Measurements from ENCODE around the gene FCMR. TPM values are rescaled to one million over a fixed set of nuclear protein-coding genes. Genes with fewer than 3 reads are reported as not detected.

FCMR gene
- total and polyA plus RNA-seq, 4 donors: 0.70 to 3.6 (median 1.7) TPM

DNA sequence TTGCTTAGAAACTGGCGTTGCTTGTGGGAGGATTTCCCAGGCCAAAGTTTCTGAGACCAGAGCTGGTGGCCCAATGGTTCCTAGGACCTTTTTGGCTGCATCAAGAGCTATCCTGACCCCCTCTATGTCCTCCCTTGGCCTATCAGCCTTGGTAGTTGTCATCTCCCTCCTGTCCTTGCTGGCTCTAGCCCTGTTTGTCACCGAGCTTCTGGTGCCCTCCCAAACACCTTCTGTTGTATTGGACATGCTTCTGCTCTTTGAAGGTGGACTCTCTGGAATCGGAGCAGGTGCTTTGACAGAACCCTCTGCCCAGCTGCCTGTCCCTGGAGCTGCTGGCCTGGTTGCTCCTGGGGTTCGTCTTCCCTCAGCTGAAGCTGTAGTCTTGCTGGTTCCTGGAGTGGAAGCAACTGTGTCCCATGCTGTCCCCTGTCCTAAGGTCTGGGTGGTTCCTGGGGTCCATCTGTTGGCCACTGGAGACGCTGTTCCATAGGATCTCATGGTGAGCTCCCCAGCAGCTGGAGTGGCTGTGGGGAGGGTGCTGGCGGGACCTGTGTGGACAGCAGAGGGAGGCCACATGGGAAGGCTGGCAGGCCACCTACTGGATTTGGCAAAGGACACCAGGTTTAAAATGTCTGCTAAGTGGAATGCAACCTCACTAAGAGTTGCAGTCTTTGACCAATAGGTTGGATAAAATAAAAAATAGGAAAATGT, 39.1 kb upstream of the FCMR start:
- no peaks in the 10 kb centered on the region for H3K9me3 ChIP-seq (ENCODE audit: control insufficient read depth in 4 of 4, low read length in 3 of 4)
- TF ChIP-seq, protein P1, sequence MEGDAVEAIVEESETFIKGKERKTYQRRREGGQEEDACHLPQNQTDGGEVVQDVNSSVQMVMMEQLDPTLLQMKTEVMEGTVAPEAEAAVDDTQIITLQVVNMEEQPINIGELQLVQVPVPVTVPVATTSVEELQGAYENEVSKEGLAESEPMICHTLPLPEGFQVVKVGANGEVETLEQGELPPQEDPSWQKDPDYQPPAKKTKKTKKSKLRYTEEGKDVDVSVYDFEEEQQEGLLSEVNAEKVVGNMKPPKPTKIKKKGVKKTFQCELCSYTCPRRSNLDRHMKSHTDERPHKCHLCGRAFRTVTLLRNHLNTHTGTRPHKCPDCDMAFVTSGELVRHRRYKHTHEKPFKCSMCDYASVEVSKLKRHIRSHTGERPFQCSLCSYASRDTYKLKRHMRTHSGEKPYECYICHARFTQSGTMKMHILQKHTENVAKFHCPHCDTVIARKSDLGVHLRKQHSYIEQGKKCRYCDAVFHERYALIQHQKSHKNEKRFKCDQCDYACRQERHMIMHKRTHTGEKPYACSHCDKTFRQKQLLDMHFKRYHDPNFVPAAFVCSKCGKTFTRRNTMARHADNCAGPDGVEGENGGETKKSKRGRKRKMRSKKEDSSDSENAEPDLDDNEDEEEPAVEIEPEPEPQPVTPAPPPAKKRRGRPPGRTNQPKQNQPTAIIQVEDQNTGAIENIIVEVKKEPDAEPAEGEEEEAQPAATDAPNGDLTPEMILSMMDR (IDR thresholded peaks at IDR 0.05; ENCODE audit: low read depth, low read length, missing input control): no peak
- TF ChIP-seq MAX (IDR thresholded peaks at IDR 0.05) (no peak), SP1 (IDR thresholded peaks at IDR 0.05) (no peak)
- H3K4me3 ChIP-seq (ENCODE audit: low read depth in 1 of 3, low read length in 3 of 3): no peak overlapping the region
- DNase-seq (ENCODE audit: low spot score): no peak
- 94% methylated on average over 6 of the region's 6 CpGs for WGBS
- H3K9ac ChIP-seq (ENCODE audit: low read depth in 1 of 2, low read length in 2 of 2): no peak overlapping the region
- no peaks in the 10 kb centered on the region for H3K27me3 ChIP-seq (ENCODE audit: control insufficient read depth in 4 of 4, insufficient read depth in 4 of 4, low read length in 3 of 4)
- H3K36me3 ChIP-seq (ENCODE audit: control insufficient read depth in 4 of 4, insufficient read depth in 3 of 4, low read depth in 1 of 4, low read length in 3 of 4): peaks cover 0 to 10% (median 0%) of the 10 kb centered on the region in 4 donors
- no peak overlapping the region for H3K27ac ChIP-seq (ENCODE audit: low read depth in 1 of 2, low read length in 2 of 2)
- peaks cover 0 to 6% (median 4%) of the 10 kb centered on the region in 4 donors for H3K4me1 ChIP-seq (ENCODE audit: control insufficient read depth in 4 of 4, insufficient read depth in 4 of 4, low read length in 3 of 4)

DNA sequence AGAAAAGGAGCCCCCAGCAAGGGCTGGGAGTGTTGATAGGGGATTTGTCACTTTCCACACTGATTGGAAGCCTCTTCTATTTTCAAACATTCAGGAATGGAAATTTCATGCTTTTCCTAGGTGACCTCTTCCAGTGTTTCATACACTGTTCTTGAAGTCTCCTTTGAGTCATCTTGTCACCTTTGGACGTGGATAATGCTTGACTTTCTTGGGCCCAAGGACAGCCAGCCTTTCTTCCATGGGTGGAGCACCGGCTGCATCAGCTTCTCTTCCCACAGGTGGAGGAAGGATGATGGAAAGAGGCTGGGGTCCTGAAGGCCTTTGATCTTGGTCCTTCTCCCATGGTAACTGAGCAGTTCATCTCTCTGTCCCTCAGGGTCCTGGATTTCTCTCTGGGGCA, 36.4 kb upstream of the FCMR start:
- 93% methylated on average over 2 of the region's 2 CpGs for WGBS
- H3K27ac ChIP-seq (ENCODE audit: low read depth in 1 of 2, low read length in 2 of 2): no peak overlapping the region
- no peaks in the 10 kb centered on the region for H3K27me3 ChIP-seq (ENCODE audit: control insufficient read depth in 4 of 4, insufficient read depth in 4 of 4, low read length in 3 of 4)
- no peak for DNase-seq (ENCODE audit: low spot score)
- H3K9ac ChIP-seq (ENCODE audit: low read depth in 1 of 2, low read length in 2 of 2): no peak overlapping the region
- no peak for TF ChIP-seq HNF4A (conservative IDR thresholded peaks at IDR 0.05)
- TF ChIP-seq ZBTB33 (IDR thresholded peaks at IDR 0.05): no peak
- no peak for TF ChIP-seq YY1 (IDR thresholded peaks at IDR 0.05)
- no peak for TF ChIP-seq MAX (IDR thresholded peaks at IDR 0.05)
- TF ChIP-seq GABPA (IDR thresholded peaks at IDR 0.05 in 1 of 2, conservative IDR thresholded peaks at IDR 0.05 in 1 of 2): no peak
- no peak for TF ChIP-seq HNF4G (IDR thresholded peaks at IDR 0.05)
- TF ChIP-seq ATF3 (IDR thresholded peaks at IDR 0.05): no peak
- TF ChIP-seq EGR1 (IDR thresholded peaks at IDR 0.05; ENCODE audit: low read depth in 2 of 2): no peak
- TF ChIP-seq RAD21 (IDR thresholded peaks at IDR 0.05): no peak
- TF ChIP-seq, protein P1 (IDR thresholded peaks at IDR 0.05; ENCODE audit: low read depth, low read length, missing input control): no peak
- no peak for TF ChIP-seq TAF1 (conservative IDR thresholded peaks at IDR 0.05)
- TF ChIP-seq RXRA (IDR thresholded peaks at IDR 0.05): no peak
- H3K4me3 ChIP-seq (ENCODE audit: low read depth in 1 of 3, low read length in 3 of 3): no peak overlapping the region
- no peaks in the 10 kb centered on the region for H3K9me3 ChIP-seq (ENCODE audit: control insufficient read depth in 4 of 4, low read length in 3 of 4)
- peaks cover 0 to 5% (median 0%) of the 10 kb centered on the region in 4 donors for H3K36me3 ChIP-seq (ENCODE audit: control insufficient read depth in 4 of 4, insufficient read depth in 3 of 4, low read depth in 1 of 4, low read length in 3 of 4)
- peaks cover 5 to 30% (median 27%) of the 10 kb centered on the region in 4 donors for H3K4me1 ChIP-seq (ENCODE audit: control insufficient read depth in 4 of 4, insufficient read depth in 4 of 4, low read length in 3 of 4)

Data from liver (tissue), 9 donors.